ENCODE data around the gene GRHL3. TPM values are rescaled to one million over a fixed set of nuclear protein-coding genes. Genes with fewer than 3 reads are reported as not detected.

Gene GRHL3
- total RNA-seq, 2 experiments from 2014 or later = not detected

DNA sequence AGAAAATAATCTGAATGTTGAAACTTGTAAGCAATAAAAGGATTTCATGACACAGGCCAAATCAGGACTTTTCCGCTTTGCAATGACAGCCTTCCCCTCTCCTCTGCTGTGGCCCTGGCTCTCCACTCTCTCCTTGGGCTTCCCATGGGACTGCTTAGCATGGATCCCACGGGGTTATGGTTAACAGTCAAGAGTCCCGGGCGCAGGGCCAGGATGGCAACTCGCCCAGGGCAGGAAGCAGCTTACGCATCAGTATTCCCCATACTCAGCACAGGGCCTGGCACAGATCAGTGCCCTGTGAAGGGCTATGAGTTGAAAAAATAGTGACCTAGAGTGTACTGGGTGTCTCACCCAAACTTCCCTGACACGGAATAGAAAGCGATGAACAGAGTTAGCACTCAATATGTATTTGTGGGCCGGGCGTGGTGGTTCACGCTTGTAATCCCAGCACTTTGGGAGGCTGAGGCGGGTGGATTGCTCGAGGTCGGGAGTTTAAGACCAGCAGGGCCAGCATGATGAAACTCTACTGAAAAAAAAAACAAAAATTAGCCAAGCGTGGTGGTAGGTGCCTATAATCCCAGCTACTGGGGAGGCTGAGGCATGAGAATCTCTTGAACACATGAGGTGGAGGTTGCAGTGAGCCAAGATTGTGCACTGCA, 29.1 kb upstream of the GRHL3 start:
- H3K36me3 Mint-ChIP-seq (ENCODE audit: low read depth) = no peaks in the 10 kb centered on the region
- Histone ChIP-seq H3K27me3 (ENCODE audit: control insufficient read depth in 1 of 2, insufficient read depth in 2 of 2, low read length in 2 of 2) (no peaks in the 10 kb centered on the region), H3K36me3 (ENCODE audit: insufficient read depth, low read length) (no peaks in the 10 kb centered on the region), H3K4me3 (ENCODE audit: low read length) (no peak overlapping the region), H3K27ac (ENCODE audit: low read depth in 1 of 2, low read length in 2 of 2) (no peak overlapping the region), H3K9me3 (ENCODE audit: control insufficient read depth in 1 of 2, insufficient read depth in 1 of 2, low read length in 2 of 2) (no peaks in the 10 kb centered on the region), H3K4me1 (ENCODE audit: insufficient read depth, low read length) (no peaks in the 10 kb centered on the region)
- H3K4me1 Mint-ChIP-seq (ENCODE audit: low read depth) = no peaks in the 10 kb centered on the region
- H3K27ac Mint-ChIP-seq = no peak overlapping the region
- no peaks in the 10 kb centered on the region for H3K9me3 Mint-ChIP-seq
- no peak for ATAC-seq (ENCODE audit: poor library complexity)
- TF ChIP-seq, protein P1, sequence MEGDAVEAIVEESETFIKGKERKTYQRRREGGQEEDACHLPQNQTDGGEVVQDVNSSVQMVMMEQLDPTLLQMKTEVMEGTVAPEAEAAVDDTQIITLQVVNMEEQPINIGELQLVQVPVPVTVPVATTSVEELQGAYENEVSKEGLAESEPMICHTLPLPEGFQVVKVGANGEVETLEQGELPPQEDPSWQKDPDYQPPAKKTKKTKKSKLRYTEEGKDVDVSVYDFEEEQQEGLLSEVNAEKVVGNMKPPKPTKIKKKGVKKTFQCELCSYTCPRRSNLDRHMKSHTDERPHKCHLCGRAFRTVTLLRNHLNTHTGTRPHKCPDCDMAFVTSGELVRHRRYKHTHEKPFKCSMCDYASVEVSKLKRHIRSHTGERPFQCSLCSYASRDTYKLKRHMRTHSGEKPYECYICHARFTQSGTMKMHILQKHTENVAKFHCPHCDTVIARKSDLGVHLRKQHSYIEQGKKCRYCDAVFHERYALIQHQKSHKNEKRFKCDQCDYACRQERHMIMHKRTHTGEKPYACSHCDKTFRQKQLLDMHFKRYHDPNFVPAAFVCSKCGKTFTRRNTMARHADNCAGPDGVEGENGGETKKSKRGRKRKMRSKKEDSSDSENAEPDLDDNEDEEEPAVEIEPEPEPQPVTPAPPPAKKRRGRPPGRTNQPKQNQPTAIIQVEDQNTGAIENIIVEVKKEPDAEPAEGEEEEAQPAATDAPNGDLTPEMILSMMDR (IDR thresholded peaks at IDR 0.05) = no peak
- H3K27me3 Mint-ChIP-seq = no peaks in the 10 kb centered on the region
- CTCF ChIA-PET = no interaction called here
- POLR2A ChIA-PET = no interaction called here
- intact Hi-C loops (cut with DNase I, micrococcal nuclease) = no loop called here
- no peak for DNase-seq
- H3K4me3 Mint-ChIP-seq = no peak overlapping the region

- no peak overlapping the region for H3K27ac Mint-ChIP-seq
- no peaks in the 10 kb centered on the region for H3K36me3 Mint-ChIP-seq (ENCODE audit: low read depth)
Observed at GRCh38 chr1:24290933-24291487, 28.1 kb upstream of the GRHL3 start.

DNA sequence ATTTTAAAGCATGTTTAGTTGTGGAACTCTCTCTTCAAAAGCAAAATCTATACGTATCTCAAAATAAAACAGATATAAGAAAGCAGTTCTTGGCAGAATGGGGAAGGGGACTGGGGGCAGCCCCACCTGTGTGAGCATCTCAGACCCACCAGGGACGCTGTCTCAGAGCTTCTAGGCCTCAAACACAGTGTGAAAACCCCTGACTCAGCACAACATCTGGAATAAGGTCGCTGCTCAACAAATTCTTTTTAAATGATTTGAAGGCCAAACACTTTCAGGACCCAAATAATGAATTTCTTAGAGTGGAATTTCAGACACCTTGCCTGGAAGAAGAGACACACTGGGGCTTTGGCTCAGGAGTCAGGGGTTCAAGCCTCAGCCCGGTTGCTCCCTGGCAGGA, 27.1 kb upstream of the GRHL3 start:
- CTCF ChIA-PET = no interaction called here
- intact Hi-C loops (cut with DNase I, micrococcal nuclease) = no loop called here

More at GRCh38 chr1:24290933-24291487, 28.1 kb upstream of the GRHL3 start:
- TF ChIP-seq, protein P1 (IDR thresholded peaks at IDR 0.05) = no peak
- Histone ChIP-seq H3K27me3 (ENCODE audit: control insufficient read depth in 1 of 2, insufficient read depth in 2 of 2, low read length in 2 of 2) (no peaks in the 10 kb centered on the region), H3K36me3 (ENCODE audit: insufficient read depth, low read length) (no peaks in the 10 kb centered on the region), H3K27ac (ENCODE audit: low read depth in 1 of 2, low read length in 2 of 2) (no peak overlapping the region), H3K9me3 (ENCODE audit: control insufficient read depth in 1 of 2, insufficient read depth in 1 of 2, low read length in 2 of 2) (no peaks in the 10 kb centered on the region), H3K4me1 (ENCODE audit: insufficient read depth, low read length) (no peaks in the 10 kb centered on the region), H3K4me3 (ENCODE audit: low read length) (no peak overlapping the region)
- Mint-ChIP-seq H3K4me3 (no peak overlapping the region), H3K9me3 (no peaks in the 10 kb centered on the region), H3K27me3 (no peaks in the 10 kb centered on the region), H3K4me1 (ENCODE audit: low read depth) (no peaks in the 10 kb centered on the region)
- DNase-seq = no peak
- ChIA-PET CTCF (no interaction called here), POLR2A (no interaction called here)
- intact Hi-C loops (cut with DNase I, micrococcal nuclease) = no loop called here
- ATAC-seq (ENCODE audit: poor library complexity) = no peak

More for the DNA sequence above, 27.1 kb upstream of the GRHL3 start:
- Mint-ChIP-seq H3K9me3 (no peaks in the 10 kb centered on the region), H3K36me3 (ENCODE audit: low read depth) (no peaks in the 10 kb centered on the region), H3K4me3 (no peak overlapping the region), H3K4me1 (ENCODE audit: low read depth) (no peaks in the 10 kb centered on the region), H3K27ac (no peak overlapping the region), H3K27me3 (no peaks in the 10 kb centered on the region)
- no peak for DNase-seq
- TF ChIP-seq, protein P1 (IDR thresholded peaks at IDR 0.05) = no peak
- no peak for ATAC-seq (ENCODE audit: poor library complexity)
- no peaks in the 10 kb centered on the region for H3K27me3 ChIP-seq (ENCODE audit: control insufficient read depth in 1 of 2, insufficient read depth in 2 of 2, low read length in 2 of 2)
- H3K9me3 ChIP-seq (ENCODE audit: control insufficient read depth in 1 of 2, insufficient read depth in 1 of 2, low read length in 2 of 2) = no peaks in the 10 kb centered on the region
- POLR2A ChIA-PET = no interaction called here
- no peak overlapping the region for H3K27ac ChIP-seq (ENCODE audit: low read depth in 1 of 2, low read length in 2 of 2)
- no peaks in the 10 kb centered on the region for H3K4me1 ChIP-seq (ENCODE audit: insufficient read depth, low read length)
- H3K36me3 ChIP-seq (ENCODE audit: insufficient read depth, low read length) = no peaks in the 10 kb centered on the region
- no peak overlapping the region for H3K4me3 ChIP-seq (ENCODE audit: low read length)

All from CD4-positive, alpha-beta T cell (primary cell).